ENCODE data around the gene RNASET2.

Gene RNASET2

DNA sequence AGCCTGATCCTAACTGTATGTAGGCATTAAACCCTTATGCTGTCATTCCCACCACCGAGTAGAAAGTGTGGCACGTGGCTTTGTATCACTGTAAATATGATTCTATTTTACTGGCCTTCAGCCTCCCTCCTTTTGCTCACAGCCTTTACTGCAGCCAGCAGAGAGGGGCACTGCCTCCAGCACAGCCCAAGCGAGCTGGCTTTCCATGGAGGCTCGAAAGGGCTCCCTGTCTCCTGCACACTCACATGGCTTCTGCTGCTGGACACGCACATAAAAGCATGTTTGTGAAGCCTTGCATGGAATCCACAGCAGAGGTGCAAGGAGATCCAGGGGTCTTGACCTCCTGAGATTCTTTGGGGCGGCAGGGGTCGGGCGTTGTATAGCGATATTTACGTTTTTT, 51.3 kb downstream of the RNASET2 start:
- ATAC-seq (ENCODE audit: low read depth), result no peak
- Histone ChIP-seq H3K9me3 (ENCODE audit: severe bottlenecking) (no peaks in the 10 kb centered on the region), H3K36me3 (ENCODE audit: low read depth) (no peaks in the 10 kb centered on the region), H3K27me3 (ENCODE audit: insufficient read depth, poor library complexity, severe bottlenecking) (no peaks in the 10 kb centered on the region), H3K4me3 (ENCODE audit: severe bottlenecking) (no peak overlapping the region), H3K27ac (ENCODE audit: poor library complexity, severe bottlenecking) (no peak overlapping the region), H3K4me1 (ENCODE audit: insufficient read depth, poor library complexity, severe bottlenecking) (no peaks in the 10 kb centered on the region)
- TF ChIP-seq, protein P1, sequence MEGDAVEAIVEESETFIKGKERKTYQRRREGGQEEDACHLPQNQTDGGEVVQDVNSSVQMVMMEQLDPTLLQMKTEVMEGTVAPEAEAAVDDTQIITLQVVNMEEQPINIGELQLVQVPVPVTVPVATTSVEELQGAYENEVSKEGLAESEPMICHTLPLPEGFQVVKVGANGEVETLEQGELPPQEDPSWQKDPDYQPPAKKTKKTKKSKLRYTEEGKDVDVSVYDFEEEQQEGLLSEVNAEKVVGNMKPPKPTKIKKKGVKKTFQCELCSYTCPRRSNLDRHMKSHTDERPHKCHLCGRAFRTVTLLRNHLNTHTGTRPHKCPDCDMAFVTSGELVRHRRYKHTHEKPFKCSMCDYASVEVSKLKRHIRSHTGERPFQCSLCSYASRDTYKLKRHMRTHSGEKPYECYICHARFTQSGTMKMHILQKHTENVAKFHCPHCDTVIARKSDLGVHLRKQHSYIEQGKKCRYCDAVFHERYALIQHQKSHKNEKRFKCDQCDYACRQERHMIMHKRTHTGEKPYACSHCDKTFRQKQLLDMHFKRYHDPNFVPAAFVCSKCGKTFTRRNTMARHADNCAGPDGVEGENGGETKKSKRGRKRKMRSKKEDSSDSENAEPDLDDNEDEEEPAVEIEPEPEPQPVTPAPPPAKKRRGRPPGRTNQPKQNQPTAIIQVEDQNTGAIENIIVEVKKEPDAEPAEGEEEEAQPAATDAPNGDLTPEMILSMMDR (IDR thresholded peaks at IDR 0.05; ENCODE audit: poor library complexity, severe bottlenecking), result no peak
- DNase-seq (ENCODE audit: low spot score), result no peak

DNA sequence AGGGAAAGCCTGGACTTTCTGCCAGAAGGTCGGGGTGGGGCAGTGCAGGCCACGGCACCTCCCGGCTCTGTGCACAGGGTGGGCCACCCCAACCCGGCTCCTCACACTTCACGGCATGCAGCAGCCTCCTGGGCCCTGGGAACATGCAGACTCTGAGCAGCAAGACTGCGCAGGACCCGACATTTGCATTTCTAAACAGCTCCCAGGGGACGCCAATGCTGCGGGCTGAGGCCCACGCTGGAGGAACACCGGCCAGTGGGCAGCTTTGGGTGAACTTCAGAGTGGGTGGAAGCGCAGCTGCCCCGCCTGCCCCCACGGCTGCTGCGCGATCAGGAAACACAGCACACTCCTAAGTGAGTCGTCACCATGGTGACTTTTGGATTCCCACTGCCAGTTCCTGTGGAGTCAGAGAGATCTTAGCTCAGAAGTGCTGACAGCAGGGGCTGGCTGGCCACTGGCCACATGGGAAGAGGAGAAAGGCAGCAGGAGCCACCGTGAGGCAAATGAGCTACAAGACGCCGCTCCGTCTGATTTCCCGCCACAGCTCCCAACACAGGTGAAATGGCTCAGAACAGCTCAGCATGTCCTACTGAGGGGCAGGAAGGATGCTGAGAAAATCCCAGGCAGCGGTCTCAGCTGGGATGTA, 52.1 kb downstream of the RNASET2 start:
- H3K27ac ChIP-seq (ENCODE audit: poor library complexity, severe bottlenecking), result no peak overlapping the region
- H3K9me3 ChIP-seq (ENCODE audit: severe bottlenecking), result no peaks in the 10 kb centered on the region
- H3K27me3 ChIP-seq (ENCODE audit: insufficient read depth, poor library complexity, severe bottlenecking), result no peaks in the 10 kb centered on the region
- H3K36me3 ChIP-seq (ENCODE audit: low read depth), result no peaks in the 10 kb centered on the region
- no peaks in the 10 kb centered on the region for H3K4me1 ChIP-seq (ENCODE audit: insufficient read depth, poor library complexity, severe bottlenecking)
- TF ChIP-seq, protein P1 (IDR thresholded peaks at IDR 0.05; ENCODE audit: poor library complexity, severe bottlenecking), result no peak
- ATAC-seq (ENCODE audit: low read depth), result no peak
- no peak for DNase-seq (ENCODE audit: low spot score)
- H3K4me3 ChIP-seq (ENCODE audit: severe bottlenecking), result no peak overlapping the region

DNA sequence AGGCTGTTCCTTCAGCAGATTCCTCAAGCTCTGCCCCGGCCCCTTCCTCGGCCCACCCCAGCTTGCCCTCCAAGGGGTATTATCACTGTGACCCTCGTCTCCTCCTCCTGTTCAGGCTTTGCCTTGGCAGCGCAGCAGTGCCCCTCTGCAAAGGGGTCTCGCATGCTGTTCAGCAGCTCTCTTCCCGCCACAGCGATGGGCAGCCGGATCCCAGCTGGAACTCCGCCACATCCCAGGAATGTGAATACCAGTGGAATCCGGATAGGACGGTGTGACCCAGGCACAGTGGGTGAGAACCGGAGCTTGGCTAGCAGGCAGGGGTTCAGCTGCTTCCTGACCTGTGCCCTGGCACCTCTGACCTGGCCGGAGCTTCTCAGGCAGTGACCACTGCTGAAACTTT, 52.9 kb downstream of the RNASET2 start:
- Histone ChIP-seq H3K9me3 (ENCODE audit: severe bottlenecking) (no peaks in the 10 kb centered on the region), H3K27ac (ENCODE audit: poor library complexity, severe bottlenecking) (no peak overlapping the region), H3K4me3 (ENCODE audit: severe bottlenecking) (no peak overlapping the region), H3K27me3 (ENCODE audit: insufficient read depth, poor library complexity, severe bottlenecking) (no peaks in the 10 kb centered on the region), H3K36me3 (ENCODE audit: low read depth) (no peaks in the 10 kb centered on the region), H3K4me1 (ENCODE audit: insufficient read depth, poor library complexity, severe bottlenecking) (no peaks in the 10 kb centered on the region)
- TF ChIP-seq, protein P1 (IDR thresholded peaks at IDR 0.05; ENCODE audit: poor library complexity, severe bottlenecking), result no peak
- DNase-seq (ENCODE audit: low spot score), result no peak
- ATAC-seq (ENCODE audit: low read depth), result no peak; the same call in 2 of the 3 replicates

DNA sequence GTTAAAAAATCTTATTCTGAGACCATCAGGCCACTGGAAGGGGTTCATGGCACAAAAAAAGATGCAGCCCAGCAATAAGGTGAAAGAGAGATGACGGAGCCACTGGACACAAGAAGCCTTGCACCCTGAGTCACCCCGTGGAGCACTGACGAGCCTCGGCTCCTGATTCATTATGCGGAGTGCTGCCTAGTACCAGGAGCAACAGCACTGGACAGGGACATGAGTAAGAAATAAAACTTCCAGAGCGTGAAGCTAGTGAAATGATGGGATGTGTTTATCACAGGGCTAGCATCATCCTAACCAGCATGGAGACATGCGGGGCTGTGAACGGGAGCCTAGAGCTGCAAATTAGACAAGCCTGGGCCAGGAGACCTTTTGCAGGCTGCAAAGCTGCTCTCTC, 53.3 kb downstream of the RNASET2 start:
- ATAC-seq (ENCODE audit: low read depth) (0 out of 3 replicates have a peak, but pooled peaks have one; percentile 8), DNase-seq (ENCODE audit: low spot score) (no peak)
- no peaks in the 10 kb centered on the region for H3K9me3 ChIP-seq (ENCODE audit: severe bottlenecking)
- no peaks in the 10 kb centered on the region for H3K36me3 ChIP-seq (ENCODE audit: low read depth)
- no peak overlapping the region for H3K27ac ChIP-seq (ENCODE audit: poor library complexity, severe bottlenecking)
- H3K4me3 ChIP-seq (ENCODE audit: severe bottlenecking), result no peak overlapping the region
- no peaks in the 10 kb centered on the region for H3K4me1 ChIP-seq (ENCODE audit: insufficient read depth, poor library complexity, severe bottlenecking)
- TF ChIP-seq, protein P1 (IDR thresholded peaks at IDR 0.05; ENCODE audit: poor library complexity, severe bottlenecking), result no peak
- no peaks in the 10 kb centered on the region for H3K27me3 ChIP-seq (ENCODE audit: insufficient read depth, poor library complexity, severe bottlenecking)

DNA sequence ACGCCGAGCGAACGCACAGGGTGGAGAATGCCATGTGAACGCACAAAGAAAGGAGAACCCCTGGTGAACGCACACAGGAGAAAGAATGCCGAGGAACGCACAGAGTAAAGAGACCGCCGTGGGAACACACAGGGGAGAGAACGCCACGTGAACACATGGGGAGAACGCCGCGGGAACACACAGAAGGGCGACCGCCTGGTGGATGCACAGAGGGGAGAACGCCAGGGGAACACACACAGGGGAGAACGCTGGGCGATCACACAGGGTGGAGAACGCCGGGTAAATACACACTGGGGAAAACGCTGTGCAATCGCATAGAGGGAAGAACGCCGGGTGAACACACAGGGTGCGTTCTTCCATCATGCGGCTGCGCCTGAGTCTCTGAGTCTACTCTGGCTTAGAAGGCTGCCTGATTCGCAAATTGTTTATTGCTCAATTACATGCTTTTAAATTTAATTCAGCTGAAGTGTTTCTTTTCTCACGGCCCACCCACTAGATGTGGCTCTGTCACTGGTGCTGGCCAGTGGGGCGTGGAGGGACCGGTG, 54.1 kb downstream of the RNASET2 start:
- Histone ChIP-seq H3K36me3 (ENCODE audit: low read depth) (no peaks in the 10 kb centered on the region), H3K4me1 (ENCODE audit: insufficient read depth, poor library complexity, severe bottlenecking) (no peaks in the 10 kb centered on the region), H3K9me3 (ENCODE audit: severe bottlenecking) (no peaks in the 10 kb centered on the region), H3K27ac (ENCODE audit: poor library complexity, severe bottlenecking) (no peak overlapping the region), H3K27me3 (ENCODE audit: insufficient read depth, poor library complexity, severe bottlenecking) (no peaks in the 10 kb centered on the region), H3K4me3 (ENCODE audit: severe bottlenecking) (no peak overlapping the region)
- TF ChIP-seq, protein P1 (IDR thresholded peaks at IDR 0.05; ENCODE audit: poor library complexity, severe bottlenecking), result no peak
- DNase-seq (ENCODE audit: low spot score) (no peak), ATAC-seq (ENCODE audit: low read depth) (no peak)

Measured in RWPE2 (cell line).